ENCODE measurements around the gene AGMO. TPM values are rescaled to one million over a fixed set of nuclear protein-coding genes. Genes with fewer than 3 reads are reported as not detected.

Gene AGMO
- total RNA-seq, 3 donors from 2014 or later (not counting 1 experiment from before 2014, with no cell fraction given), result not detected

GRCh38 chr7:15580604-15581351, 19.0 kb upstream of the AGMO start:
- Mint-ChIP-seq H3K36me3 (peaks cover 7% of the 10 kb centered on the region), H3K4me1 (no peaks in the 10 kb centered on the region), H3K4me3 (no peak overlapping the region), H3K27ac (no peak overlapping the region), H3K27me3 (ENCODE audit: low read depth in 2 of 2) (no peaks in the 10 kb centered on the region), H3K9me3 (peaks cover 11 to 12% of the 10 kb centered on the region in 2 donors)
- Histone ChIP-seq H3K4me1 (ENCODE audit: control insufficient read depth, insufficient read depth, low read length) (no peaks in the 10 kb centered on the region), H3K4me3 (ENCODE audit: low read length) (no peak overlapping the region), H3K27me3 (ENCODE audit: control insufficient read depth, insufficient read depth, low read length) (no peaks in the 10 kb centered on the region), H3K36me3 (ENCODE audit: control insufficient read depth, insufficient read depth, low read length) (no peaks in the 10 kb centered on the region), H3K27ac (ENCODE audit: low read length) (no peak overlapping the region), H3K9me3 (ENCODE audit: control insufficient read depth, insufficient read depth, low read length) (peaks cover 6% of the 10 kb centered on the region)
- no peak for DNase-seq
- WGBS (ENCODE audit: insufficient coverage), result 94% methylated on average over 3 of the region's 3 CpGs
- TF ChIP-seq, protein P1, sequence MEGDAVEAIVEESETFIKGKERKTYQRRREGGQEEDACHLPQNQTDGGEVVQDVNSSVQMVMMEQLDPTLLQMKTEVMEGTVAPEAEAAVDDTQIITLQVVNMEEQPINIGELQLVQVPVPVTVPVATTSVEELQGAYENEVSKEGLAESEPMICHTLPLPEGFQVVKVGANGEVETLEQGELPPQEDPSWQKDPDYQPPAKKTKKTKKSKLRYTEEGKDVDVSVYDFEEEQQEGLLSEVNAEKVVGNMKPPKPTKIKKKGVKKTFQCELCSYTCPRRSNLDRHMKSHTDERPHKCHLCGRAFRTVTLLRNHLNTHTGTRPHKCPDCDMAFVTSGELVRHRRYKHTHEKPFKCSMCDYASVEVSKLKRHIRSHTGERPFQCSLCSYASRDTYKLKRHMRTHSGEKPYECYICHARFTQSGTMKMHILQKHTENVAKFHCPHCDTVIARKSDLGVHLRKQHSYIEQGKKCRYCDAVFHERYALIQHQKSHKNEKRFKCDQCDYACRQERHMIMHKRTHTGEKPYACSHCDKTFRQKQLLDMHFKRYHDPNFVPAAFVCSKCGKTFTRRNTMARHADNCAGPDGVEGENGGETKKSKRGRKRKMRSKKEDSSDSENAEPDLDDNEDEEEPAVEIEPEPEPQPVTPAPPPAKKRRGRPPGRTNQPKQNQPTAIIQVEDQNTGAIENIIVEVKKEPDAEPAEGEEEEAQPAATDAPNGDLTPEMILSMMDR (IDR thresholded peaks at IDR 0.05), result no peak
- intact Hi-C loops (cut with micrococcal nuclease), result no loop called here
- ATAC-seq, result no peak

GRCh38 chr7:15577600-15577999, 15.8 kb upstream of the AGMO start:
- peaks cover 14 to 21% of the 10 kb centered on the region in 2 donors for H3K9me3 Mint-ChIP-seq
- Histone ChIP-seq H3K4me1 (ENCODE audit: control insufficient read depth, insufficient read depth, low read length) (no peaks in the 10 kb centered on the region), H3K4me3 (ENCODE audit: low read length) (no peak overlapping the region), H3K36me3 (ENCODE audit: control insufficient read depth, insufficient read depth, low read length) (no peaks in the 10 kb centered on the region), H3K9me3 (ENCODE audit: control insufficient read depth, insufficient read depth, low read length) (peaks cover 2% of the 10 kb centered on the region), H3K27ac (ENCODE audit: low read length) (no peak overlapping the region), H3K27me3 (ENCODE audit: control insufficient read depth, insufficient read depth, low read length) (no peaks in the 10 kb centered on the region)
- H3K27ac Mint-ChIP-seq, result no peak overlapping the region
- TF ChIP-seq, protein P1 (IDR thresholded peaks at IDR 0.05), result no peak
- H3K4me1 Mint-ChIP-seq, result no peaks in the 10 kb centered on the region
- ATAC-seq (no peak), DNase-seq (no peak)
- H3K4me3 Mint-ChIP-seq, result no peak overlapping the region
- intact Hi-C loops (cut with micrococcal nuclease), result no loop called here
- peaks cover 7% of the 10 kb centered on the region for H3K36me3 Mint-ChIP-seq
- no CpG with 5 or more reads among the region's 2 CpGs for WGBS (ENCODE audit: insufficient coverage)
- H3K27me3 Mint-ChIP-seq (ENCODE audit: low read depth in 2 of 2), result no peaks in the 10 kb centered on the region

GRCh38 chr7:15571301-15571878, 9.6 kb upstream of the AGMO start:
- Mint-ChIP-seq H3K4me3 (no peak overlapping the region), H3K27me3 (ENCODE audit: low read depth in 2 of 2) (no peaks in the 10 kb centered on the region), H3K4me1 (no peaks in the 10 kb centered on the region), H3K36me3 (no peaks in the 10 kb centered on the region), H3K27ac (no peak overlapping the region), H3K9me3 (peaks cover 10 to 24% of the 10 kb centered on the region in 2 donors)
- Histone ChIP-seq H3K4me1 (ENCODE audit: control insufficient read depth, insufficient read depth, low read length) (no peaks in the 10 kb centered on the region), H3K4me3 (ENCODE audit: low read length) (no peak overlapping the region), H3K27ac (ENCODE audit: low read length) (no peak overlapping the region), H3K36me3 (ENCODE audit: control insufficient read depth, insufficient read depth, low read length) (no peaks in the 10 kb centered on the region), H3K27me3 (ENCODE audit: control insufficient read depth, insufficient read depth, low read length) (no peaks in the 10 kb centered on the region), H3K9me3 (ENCODE audit: control insufficient read depth, insufficient read depth, low read length) (no peaks in the 10 kb centered on the region)
- ATAC-seq (no peak), DNase-seq (no peak)
- intact Hi-C loops (cut with micrococcal nuclease), result no loop called here
- TF ChIP-seq, protein P1 (IDR thresholded peaks at IDR 0.05), result no peak
- 100% methylated on average over 2 of the region's 3 CpGs for WGBS (ENCODE audit: insufficient coverage)

Data from natural killer cell (primary cell).